ENCODE data around the gene PDE4D.

The PDE4D gene

GRCh38 chr5:59236448-59236847, 657.1 kb downstream of the PDE4D start:
- Histone ChIP-seq H3K27ac (no peak overlapping the region), H3K4me1 (peaks cover 0 to 57% (median 2%) of the 10 kb centered on the region in 4 donors), H3K9me3 (no peaks in the 10 kb centered on the region), H3K36me3 (no peaks in the 10 kb centered on the region), H3K4me3 (no peak overlapping the region), H3K27me3 (no peaks in the 10 kb centered on the region)
- DNase-seq = no peak
- intact Hi-C loops (cut with DNase I; ENCODE audit: low total_unique reads) = no loop called here
- TF ChIP-seq CTCF (IDR thresholded peaks at IDR 0.05) = no peak

- Histone ChIP-seq H3K27ac (no peak overlapping the region), H3K36me3 (no peaks in the 10 kb centered on the region), H3K9me3 (no peaks in the 10 kb centered on the region), H3K27me3 (no peaks in the 10 kb centered on the region), H3K4me3 (no peak overlapping the region), H3K4me1 (peaks cover 0 to 40% (median 2%) of the 10 kb centered on the region in 4 donors)
- TF ChIP-seq CTCF (IDR thresholded peaks at IDR 0.05) = no peak
- intact Hi-C loops (cut with DNase I; ENCODE audit: low total_unique reads) = no loop called here
- no peak for DNase-seq
Measured at GRCh38 chr5:59234236-59234635, 659.3 kb downstream of the PDE4D start.

- intact Hi-C loops (cut with DNase I; ENCODE audit: low total_unique reads) = no loop called here
- H3K27ac ChIP-seq = peak overlapping the region in 1 of 2 donors; percentile 19
- H3K27me3 ChIP-seq = no peaks in the 10 kb centered on the region
Measured at GRCh38 chr5:59231221-59231931, 662.1 kb downstream of the PDE4D start.

GRCh38 chr5:59222687-59223511, 670.6 kb downstream of the PDE4D start:
- Histone ChIP-seq H3K36me3 (no peaks in the 10 kb centered on the region), H3K27me3 (no peaks in the 10 kb centered on the region), H3K4me1 (peaks cover 0 to 19% (median 12%) of the 10 kb centered on the region in 4 donors), H3K27ac (no peak overlapping the region), H3K4me3 (no peak overlapping the region), H3K9me3 (no peaks in the 10 kb centered on the region)
- no peak for TF ChIP-seq CTCF (IDR thresholded peaks at IDR 0.05)
- intact Hi-C loops (cut with DNase I; ENCODE audit: low total_unique reads) = no loop called here
- DNase-seq = no peak

More at GRCh38 chr5:59231221-59231931, 662.1 kb downstream of the PDE4D start:
- TF ChIP-seq CTCF (IDR thresholded peaks at IDR 0.05) = no peak
- H3K4me1 ChIP-seq = peaks cover 0 to 20% (median 2%) of the 10 kb centered on the region in 4 donors
- H3K36me3 ChIP-seq = no peaks in the 10 kb centered on the region
- H3K9me3 ChIP-seq = no peaks in the 10 kb centered on the region
- no peak for DNase-seq
- no peak overlapping the region for H3K4me3 ChIP-seq

GRCh38 chr5:59221769-59222168, 671.8 kb downstream of the PDE4D start:
- no peaks in the 10 kb centered on the region for H3K9me3 ChIP-seq
- no peak overlapping the region for H3K4me3 ChIP-seq
- H3K27me3 ChIP-seq = no peaks in the 10 kb centered on the region
- no peak for TF ChIP-seq CTCF (IDR thresholded peaks at IDR 0.05)
- no peak overlapping the region for H3K27ac ChIP-seq
- intact Hi-C loops (cut with DNase I; ENCODE audit: low total_unique reads) = no loop called here
- peaks cover 0 to 19% (median 12%) of the 10 kb centered on the region in 4 donors for H3K4me1 ChIP-seq
- no peak for DNase-seq
- no peaks in the 10 kb centered on the region for H3K36me3 ChIP-seq

All from tibial artery (tissue), 4 donors.